DND-41 (cell line): ENCODE results near the gene GON4L.

Experiments
- EZH2 ChIP-seq: IDR thresholded peaks from 3 replicates; pipeline ENCODE4 v1.6.1; 2012; ENCODE audit warnings: borderline replicate concordance, low read depth, mild to moderate bottlenecking, moderate library complexity, low read length, inconsistent platforms; ENCODE audit not compliant: severe bottlenecking
- TF ChIP-seq, protein P1 (sequence below): IDR thresholded peaks from 2 replicates; pipeline ENCODE4 v1.5.1; 2012; ENCODE audit warnings: borderline replicate concordance, low read length, moderate library complexity, mild to moderate bottlenecking; ENCODE audit not compliant: poor library complexity, severe bottlenecking; ENCODE audit errors: extremely low read depth

DNA sequence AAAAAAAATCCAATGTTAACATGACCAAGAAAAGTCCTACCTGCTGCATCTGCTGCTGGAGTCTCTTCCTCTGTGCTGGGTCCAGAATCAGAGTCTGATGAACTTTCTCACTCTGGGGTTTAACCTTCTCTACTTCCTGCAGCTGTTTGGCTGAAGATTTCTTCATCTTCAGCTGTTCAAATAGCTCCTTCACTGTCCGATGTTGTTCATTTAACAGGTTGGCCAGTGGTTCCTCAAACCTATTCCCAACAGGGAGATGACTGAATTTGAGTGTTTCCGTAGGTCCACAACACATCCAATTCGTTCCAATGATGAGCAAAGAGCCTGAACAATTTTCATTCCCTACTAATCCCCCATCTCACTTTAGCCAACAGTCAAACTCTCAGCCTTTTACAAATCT, 79.4 kb downstream of the GON4L start:
- TF ChIP-seq, protein P1, sequence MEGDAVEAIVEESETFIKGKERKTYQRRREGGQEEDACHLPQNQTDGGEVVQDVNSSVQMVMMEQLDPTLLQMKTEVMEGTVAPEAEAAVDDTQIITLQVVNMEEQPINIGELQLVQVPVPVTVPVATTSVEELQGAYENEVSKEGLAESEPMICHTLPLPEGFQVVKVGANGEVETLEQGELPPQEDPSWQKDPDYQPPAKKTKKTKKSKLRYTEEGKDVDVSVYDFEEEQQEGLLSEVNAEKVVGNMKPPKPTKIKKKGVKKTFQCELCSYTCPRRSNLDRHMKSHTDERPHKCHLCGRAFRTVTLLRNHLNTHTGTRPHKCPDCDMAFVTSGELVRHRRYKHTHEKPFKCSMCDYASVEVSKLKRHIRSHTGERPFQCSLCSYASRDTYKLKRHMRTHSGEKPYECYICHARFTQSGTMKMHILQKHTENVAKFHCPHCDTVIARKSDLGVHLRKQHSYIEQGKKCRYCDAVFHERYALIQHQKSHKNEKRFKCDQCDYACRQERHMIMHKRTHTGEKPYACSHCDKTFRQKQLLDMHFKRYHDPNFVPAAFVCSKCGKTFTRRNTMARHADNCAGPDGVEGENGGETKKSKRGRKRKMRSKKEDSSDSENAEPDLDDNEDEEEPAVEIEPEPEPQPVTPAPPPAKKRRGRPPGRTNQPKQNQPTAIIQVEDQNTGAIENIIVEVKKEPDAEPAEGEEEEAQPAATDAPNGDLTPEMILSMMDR: no peak
- no peak for TF ChIP-seq EZH2
